Measurements from ENCODE around the gene PAK4.
"Not testable (repeated sequence)": the region's sequence is repeated elsewhere in the genome, so short reads cannot be mapped to it uniquely, and the experiment has no call there.

The PAK4 gene

DNA sequence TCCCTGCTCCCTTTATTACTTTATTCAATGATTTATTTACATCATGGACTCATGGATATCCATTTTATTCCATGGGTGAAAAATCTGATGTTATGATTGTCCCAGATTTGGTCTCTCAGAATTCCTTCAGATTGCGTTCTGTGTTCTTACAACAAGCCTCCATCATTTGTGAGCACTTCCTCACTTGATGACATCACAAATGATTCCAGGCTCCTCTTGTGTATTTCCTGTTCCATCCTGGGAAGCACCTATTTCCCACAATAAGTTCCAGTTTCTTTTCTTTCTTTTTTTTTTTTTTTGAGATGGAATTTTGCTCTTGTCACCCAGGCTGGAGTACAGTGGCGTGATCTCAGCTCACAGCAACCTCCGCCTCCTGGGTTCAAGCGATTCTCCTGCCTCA, 34.7 kb upstream of the PAK4 start:
- no peaks in the 10 kb centered on the region for H3K79me2 ChIP-seq (ENCODE audit: insufficient read depth, low read length)
- H3F3A ChIP-seq (ENCODE audit: insufficient read depth), result no peaks in the 10 kb centered on the region
- TF ChIP-seq EZH2phosphoT487 (conservative IDR thresholded peaks at IDR 0.05; ENCODE audit: low read length), result no peak
- no peak for TF ChIP-seq CTCF (IDR thresholded peaks at IDR 0.05; ENCODE audit: insufficient read depth, low read length, poor library complexity, severe bottlenecking)
- H4K20me1 ChIP-seq (ENCODE audit: low read depth, low read length), result no peaks in the 10 kb centered on the region
- no peak overlapping the region for H3K4me2 ChIP-seq (ENCODE audit: low read depth, low read length, poor library complexity, severe bottlenecking)
- H3K36me3 ChIP-seq (ENCODE audit: low read length), result no peaks in the 10 kb centered on the region
- H3K4me3 ChIP-seq (ENCODE audit: insufficient read depth, low read length, poor library complexity, severe bottlenecking), result no peak overlapping the region
- H3K27me3 ChIP-seq (ENCODE audit: low read length), result no peaks in the 10 kb centered on the region
- H2AFZ ChIP-seq (ENCODE audit: low read depth, low read length, severe bottlenecking), result no peak overlapping the region
- no peaks in the 10 kb centered on the region for H3K9me2 ChIP-seq (replicated peaks; ENCODE audit: insufficient read depth, low read length)
- H3K9me3 ChIP-seq (ENCODE audit: insufficient read depth, low read length), result no peaks in the 10 kb centered on the region
- H3K9ac ChIP-seq (ENCODE audit: low read length), result no peak overlapping the region
- H3K27ac ChIP-seq (ENCODE audit: low read depth, low read length), result no peak overlapping the region

GRCh38 chr19:39095799-39096540, 29.6 kb upstream of the PAK4 start:
- H3F3A ChIP-seq (ENCODE audit: insufficient read depth); H3K27ac ChIP-seq (ENCODE audit: low read depth, low read length); H3K27me3 ChIP-seq (ENCODE audit: low read length); H3K9me3 ChIP-seq (ENCODE audit: insufficient read depth, low read length); H2AFZ ChIP-seq (ENCODE audit: low read depth, low read length, severe bottlenecking); H3K4me3 ChIP-seq (ENCODE audit: insufficient read depth, low read length, poor library complexity, severe bottlenecking); H3K4me2 ChIP-seq (ENCODE audit: low read depth, low read length, poor library complexity, severe bottlenecking); H3K79me2 ChIP-seq (ENCODE audit: insufficient read depth, low read length); H3K9me2 ChIP-seq (replicated peaks; ENCODE audit: insufficient read depth, low read length); H4K20me1 ChIP-seq (ENCODE audit: low read depth, low read length); H3K9ac ChIP-seq (ENCODE audit: low read length); H3K36me3 ChIP-seq (ENCODE audit: low read length): not testable (repeated sequence)

- no peak overlapping the region for H3K27ac ChIP-seq (ENCODE audit: low read depth, low read length)
- no peaks in the 10 kb centered on the region for H3K79me2 ChIP-seq (ENCODE audit: insufficient read depth, low read length)
- no peaks in the 10 kb centered on the region for H3K9me2 ChIP-seq (replicated peaks; ENCODE audit: insufficient read depth, low read length)
- no peaks in the 10 kb centered on the region for H3K36me3 ChIP-seq (ENCODE audit: low read length)
- H3K27me3 ChIP-seq (ENCODE audit: low read length), result no peaks in the 10 kb centered on the region
- no peaks in the 10 kb centered on the region for H3K9me3 ChIP-seq (ENCODE audit: insufficient read depth, low read length)
- H3F3A ChIP-seq (ENCODE audit: insufficient read depth), result no peaks in the 10 kb centered on the region
- H3K4me3 ChIP-seq (ENCODE audit: insufficient read depth, low read length, poor library complexity, severe bottlenecking), result no peak overlapping the region
- H4K20me1 ChIP-seq (ENCODE audit: low read depth, low read length), result no peaks in the 10 kb centered on the region
- no peak for TF ChIP-seq EZH2phosphoT487 (conservative IDR thresholded peaks at IDR 0.05; ENCODE audit: low read length)
- no peak overlapping the region for H3K9ac ChIP-seq (ENCODE audit: low read length)
- no peak overlapping the region for H2AFZ ChIP-seq (ENCODE audit: low read depth, low read length, severe bottlenecking)
- H3K4me2 ChIP-seq (ENCODE audit: low read depth, low read length, poor library complexity, severe bottlenecking), result no peak overlapping the region
These were observed 28.3 kb upstream of the PAK4 start for GRCh38 chr19:39097299-39097698.

- Histone ChIP-seq H3K36me3 (ENCODE audit: low read length) (no peaks in the 10 kb centered on the region), H3K9me3 (ENCODE audit: insufficient read depth, low read length) (no peaks in the 10 kb centered on the region)
These were observed 27.9 kb upstream of the PAK4 start for GRCh38 chr19:39097721-39098120.

More at GRCh38 chr19:39097721-39098120, 27.9 kb upstream of the PAK4 start:
- no peak overlapping the region for H3K4me2 ChIP-seq (ENCODE audit: low read depth, low read length, poor library complexity, severe bottlenecking)
- TF ChIP-seq EZH2phosphoT487 (conservative IDR thresholded peaks at IDR 0.05; ENCODE audit: low read length) (no peak), CTCF (IDR thresholded peaks at IDR 0.05; ENCODE audit: insufficient read depth, low read length, poor library complexity, severe bottlenecking) (no peak)
- H3F3A ChIP-seq (ENCODE audit: insufficient read depth), result no peaks in the 10 kb centered on the region
- H3K79me2 ChIP-seq (ENCODE audit: insufficient read depth, low read length), result no peaks in the 10 kb centered on the region
- H3K27ac ChIP-seq (ENCODE audit: low read depth, low read length), result no peak overlapping the region
- H3K9ac ChIP-seq (ENCODE audit: low read length), result no peak overlapping the region
- H3K4me3 ChIP-seq (ENCODE audit: insufficient read depth, low read length, poor library complexity, severe bottlenecking), result no peak overlapping the region
- H4K20me1 ChIP-seq (ENCODE audit: low read depth, low read length), result no peaks in the 10 kb centered on the region
- H2AFZ ChIP-seq (ENCODE audit: low read depth, low read length, severe bottlenecking), result no peak overlapping the region
- H3K27me3 ChIP-seq (ENCODE audit: low read length), result no peaks in the 10 kb centered on the region
- H3K9me2 ChIP-seq (replicated peaks; ENCODE audit: insufficient read depth, low read length), result no peaks in the 10 kb centered on the region

All from SU-DHL-6 (cell line).